Activated CD8-positive, alpha-beta memory T cell treated with anti-CD3 and anti-CD28 coated beads for 36 hours (primary cell): ENCODE data around the gene ARMH3. TPM values are rescaled to one million over a fixed set of nuclear protein-coding genes. Genes with fewer than 3 reads are reported as not detected.

Source experiments
- CTCF ChIA-PET: fragments of 350-600 bp; sonication (Branson Sonifier 250); formaldehyde crosslinking; loops from one replicate; lab custom pipeline; 2021; ENCODE audit warnings: antibody characterized with exemption; lab: Charles Lee
- POLR2A ChIA-PET: fragments of 350-600 bp; sonication (Branson Sonifier 250); formaldehyde crosslinking; loops from one replicate; lab custom pipeline; 2021; ENCODE audit warnings: antibody characterized with exemption; lab: Charles Lee
- total RNA-seq, 2 experiments: library from RNA; stranded (reverse); gene quantifications; one replicate each; pipeline ENCODE4 v1.2.3, GENCODE V29; 2021

Gene ARMH3
- total RNA-seq, 2 experiments from 2014 or later = 19.3 to 23.5 TPM

DNA sequence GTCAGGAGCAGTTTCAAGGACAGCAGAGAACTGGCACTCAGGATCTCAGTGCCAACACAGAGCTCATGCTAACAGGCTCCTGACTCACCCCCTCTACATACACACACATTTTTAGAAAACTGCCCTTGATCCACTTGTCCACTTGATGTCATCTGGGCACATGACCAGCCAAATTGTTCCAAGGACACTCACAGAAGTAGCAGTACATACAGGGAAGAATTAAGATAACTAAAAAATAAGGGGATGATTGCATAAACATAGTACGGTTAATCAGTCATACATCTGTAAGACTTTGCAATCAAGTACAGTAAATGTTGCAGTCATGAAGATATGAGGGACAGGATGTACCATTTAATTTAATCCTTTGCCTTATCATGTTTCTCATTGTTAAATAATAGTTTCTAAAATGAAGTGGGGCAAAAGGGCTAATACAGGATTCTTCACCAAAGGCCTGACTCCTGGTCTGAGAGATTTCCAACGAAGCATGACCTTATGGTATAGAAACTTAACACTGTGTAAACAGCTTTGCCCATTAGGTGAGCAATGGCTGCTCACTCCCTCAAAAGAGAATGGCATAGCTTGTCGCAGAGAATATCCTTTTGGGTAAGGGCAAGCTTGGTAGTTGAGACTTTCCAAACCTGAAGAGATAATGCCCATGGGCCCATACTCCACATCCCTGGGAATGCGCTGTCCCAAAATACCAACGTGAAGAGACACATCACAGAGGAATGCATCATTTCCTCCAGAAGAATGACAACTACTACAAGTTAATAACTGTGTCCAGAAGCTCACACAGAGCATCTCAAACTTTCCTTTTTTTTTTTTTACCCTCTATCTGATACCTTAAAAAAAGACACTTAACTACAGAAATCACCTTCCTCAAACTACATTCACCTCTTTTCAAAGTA is 94.1 kb downstream of the ARMH3 start:
- ChIA-PET POLR2A (no interaction called here), CTCF (interaction anchor here (0.7 to 0.9 kb wide), 2 partner anchors 72 to 114 kb away, joined by 4 to 5 read pairs; no protein-coding TSS in a partner anchor)

DNA sequence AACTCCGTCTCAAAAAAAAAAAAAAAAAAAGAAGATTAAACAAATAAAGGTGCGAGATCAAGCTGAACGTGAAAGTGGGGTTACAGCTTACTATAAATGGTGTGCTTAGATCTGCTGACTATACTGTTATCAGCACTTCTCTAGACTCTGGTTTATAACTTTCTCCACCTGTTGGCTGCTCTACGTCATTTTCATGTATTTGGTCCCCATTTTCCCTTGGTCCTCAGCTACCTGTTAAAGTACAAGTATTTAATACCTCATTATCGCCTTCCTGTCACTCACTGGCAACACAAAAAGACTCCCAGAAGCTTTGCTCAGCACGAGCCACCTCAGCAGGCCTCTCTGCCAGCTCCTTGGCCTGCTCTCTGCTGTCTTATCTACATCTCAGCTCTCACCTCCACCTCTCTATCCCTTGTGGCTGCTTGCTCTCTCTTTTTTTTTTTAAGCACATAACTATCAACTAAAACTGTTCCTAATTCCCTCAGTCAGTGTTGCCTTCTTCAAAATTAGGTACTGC is 95.0 kb downstream of the ARMH3 start:
- ChIA-PET CTCF (no interaction called here), POLR2A (no interaction called here)

GRCh38 chr10:101959346-101959916 is 96.5 kb downstream of the ARMH3 start:
- CTCF ChIA-PET = no interaction called here
- POLR2A ChIA-PET = no interaction called here

- ChIA-PET CTCF (no interaction called here), POLR2A (no interaction called here)
Observed at GRCh38 chr10:101958691-101959090, 97.3 kb downstream of the ARMH3 start.

GRCh38 chr10:101956898-101957297 is 99.1 kb downstream of the ARMH3 start:
- CTCF ChIA-PET = no interaction called here
- POLR2A ChIA-PET = no interaction called here

DNA sequence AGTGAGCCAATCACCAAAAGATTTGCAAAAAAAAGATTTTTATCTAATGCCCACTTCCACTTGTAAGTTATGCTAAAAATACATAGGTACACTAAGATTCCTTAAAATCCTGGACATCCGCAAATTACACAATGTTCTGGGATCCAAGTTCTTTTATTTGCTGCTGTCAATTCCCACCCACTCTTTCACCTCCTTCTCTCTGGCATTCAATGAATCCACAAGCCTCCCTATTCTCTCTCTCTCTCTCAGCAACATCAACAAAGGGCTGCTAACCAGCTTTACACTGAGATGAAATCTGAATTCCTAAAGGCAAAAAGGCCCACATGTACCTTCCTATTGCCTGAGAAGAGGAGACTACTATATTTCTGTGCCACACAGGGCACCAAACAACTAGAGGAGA is 99.9 kb downstream of the ARMH3 start:
- ChIA-PET POLR2A (no interaction called here), CTCF (interaction anchor here (1.3 kb wide), 1 partner anchor 116 kb away, joined by 3 read pairs; no protein-coding TSS in a partner anchor)

GRCh38 chr10:101952191-101952590 is 103.8 kb downstream of the ARMH3 start:
- CTCF ChIA-PET = no interaction called here
- POLR2A ChIA-PET = no interaction called here

DNA sequence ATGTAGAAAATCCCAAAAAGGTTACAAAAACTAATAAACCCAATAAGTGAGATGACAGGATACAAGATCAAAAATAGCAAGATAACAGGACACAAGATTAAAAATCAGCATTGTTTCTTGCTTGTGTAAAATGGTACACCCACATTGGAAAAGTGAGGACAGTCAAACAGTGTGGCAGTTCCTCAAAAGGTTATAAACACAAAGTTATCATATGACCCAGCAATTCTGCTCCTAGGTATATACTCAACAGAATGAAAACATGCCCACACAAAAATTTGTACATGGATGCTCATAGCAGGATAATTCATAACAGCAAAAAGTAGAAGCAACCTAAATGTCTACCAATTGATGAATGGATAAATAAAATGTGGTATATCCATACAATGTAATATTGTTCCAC is 105.8 kb downstream of the ARMH3 start:
- POLR2A ChIA-PET = no interaction called here
- CTCF ChIA-PET = no interaction called here

DNA sequence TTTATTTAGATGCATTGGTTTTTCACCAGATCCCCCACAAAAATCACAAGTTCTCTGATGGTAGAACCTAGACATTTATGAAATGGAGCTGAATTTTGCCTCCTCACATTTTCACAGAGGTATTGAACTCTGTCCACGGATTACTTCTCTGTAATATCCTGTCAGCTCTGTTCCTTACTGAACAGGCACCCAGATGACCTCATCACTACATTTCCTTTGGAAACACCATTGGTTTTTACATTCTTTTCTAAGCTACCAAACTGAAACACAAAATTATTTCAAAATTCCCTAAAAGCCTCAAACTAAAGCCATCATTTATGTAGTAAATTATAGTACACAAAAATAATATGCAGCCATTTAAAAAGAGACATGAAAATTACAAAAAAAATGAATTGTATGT is 114.1 kb downstream of the ARMH3 start:
- CTCF ChIA-PET = interaction anchor here (0.7 kb wide), 1 partner anchor 87 kb away, joined by 3 read pairs; no protein-coding TSS in a partner anchor
- POLR2A ChIA-PET = interaction anchor here (0.5 kb wide), 1 partner anchor 11 kb away, joined by 10 read pairs; no protein-coding TSS in a partner anchor

GRCh38 chr10:101940916-101941315 is 115.1 kb downstream of the ARMH3 start:
- ChIA-PET CTCF (interaction anchor here (0.6 kb wide), 1 partner anchor 111 kb away, joined by 3 read pairs; no protein-coding TSS in a partner anchor), POLR2A (no interaction called here)

DNA sequence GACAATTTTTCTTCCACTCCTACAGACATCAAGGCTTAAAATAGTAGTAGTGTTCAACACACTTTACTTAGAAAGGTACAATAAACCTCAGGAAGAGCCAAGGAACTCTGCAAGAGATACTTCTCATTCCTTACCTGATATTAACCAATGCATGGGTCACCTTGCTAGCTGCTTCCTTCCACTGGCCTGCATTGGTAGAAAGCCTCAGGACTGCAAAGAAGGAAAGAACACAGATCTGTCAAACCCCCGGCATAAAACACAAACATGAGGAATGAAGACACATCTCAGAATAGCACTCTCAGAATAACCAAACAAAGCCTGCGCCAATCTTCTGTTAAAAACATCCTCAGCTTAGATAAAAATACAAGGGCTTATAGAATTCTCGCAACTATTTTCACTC is 116.2 kb downstream of the ARMH3 start:
- ChIA-PET POLR2A (no interaction called here), CTCF (no interaction called here)

DNA sequence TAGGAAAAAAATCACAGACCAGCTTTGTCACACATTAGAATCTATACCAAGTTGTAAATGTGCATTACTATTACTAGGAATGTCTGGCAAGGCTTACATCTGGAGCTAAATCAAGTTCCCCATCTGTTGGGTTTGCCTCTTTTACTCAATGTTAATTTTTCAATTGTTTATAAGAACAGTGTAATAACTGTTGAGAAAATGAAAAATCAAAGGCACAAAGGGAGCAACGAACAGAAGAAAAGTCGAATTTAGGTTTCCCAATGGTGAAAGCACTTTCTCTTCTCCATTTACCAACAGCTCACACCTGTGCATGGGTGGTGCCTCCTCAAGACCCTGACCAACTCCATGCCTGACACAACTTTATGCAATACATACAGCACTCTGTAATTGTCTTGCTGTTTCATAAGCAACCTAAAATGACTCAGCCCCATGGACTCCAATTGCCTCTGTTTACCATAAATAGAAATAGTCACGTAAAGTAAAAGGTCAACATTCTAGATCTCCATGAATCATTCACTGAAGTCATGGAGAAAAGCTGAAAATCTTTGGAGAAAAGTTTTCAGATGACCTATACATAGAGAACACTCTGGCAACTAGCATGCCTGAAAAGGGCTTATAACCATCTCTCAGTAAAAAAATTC is 116.8 kb downstream of the ARMH3 start:
- POLR2A ChIA-PET = no interaction called here

DNA sequence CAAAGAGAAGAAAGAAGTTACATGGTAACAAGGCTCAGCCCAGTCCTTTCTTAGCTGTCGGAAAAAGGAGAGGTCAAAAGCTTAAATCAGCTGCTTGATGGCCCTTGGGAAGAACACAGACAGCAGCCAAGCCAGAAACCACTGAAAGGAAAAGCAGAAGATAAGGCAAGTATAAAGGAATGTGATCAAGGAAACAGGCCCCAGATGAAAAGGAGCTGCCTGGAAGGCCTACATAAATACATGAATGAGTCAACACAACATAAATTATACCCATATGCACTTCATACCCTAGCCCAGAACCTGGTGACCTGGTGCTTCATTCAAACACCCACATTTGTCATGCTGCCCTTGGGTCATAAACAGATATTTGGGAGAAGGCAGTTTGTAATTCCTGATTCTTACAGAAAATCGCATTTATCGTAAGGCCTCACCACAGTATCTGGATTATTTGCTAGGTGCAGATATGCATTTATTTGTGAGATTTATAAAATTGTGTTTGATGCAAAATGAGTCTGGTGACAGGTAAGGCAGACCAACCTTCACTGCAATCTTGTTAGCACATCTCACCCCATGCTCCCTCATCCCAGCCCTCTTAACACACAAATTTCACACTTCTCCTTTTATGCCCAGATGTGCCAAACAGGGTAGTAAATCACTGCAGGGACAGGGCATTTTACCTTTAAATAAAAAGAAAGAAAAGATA is 117.5 kb downstream of the ARMH3 start:
- POLR2A ChIA-PET = no interaction called here
- CTCF ChIA-PET = no interaction called here

More for the DNA sequence above, 116.8 kb downstream of the ARMH3 start:
- CTCF ChIA-PET = no interaction called here

GRCh38 chr10:101935431-101935830 is 120.5 kb downstream of the ARMH3 start:
- CTCF ChIA-PET = no interaction called here
- POLR2A ChIA-PET = no interaction called here

GRCh38 chr10:101934686-101935305 is 121.2 kb downstream of the ARMH3 start:
- ChIA-PET CTCF (no interaction called here), POLR2A (no interaction called here)

GRCh38 chr10:101933976-101934375 is 122.0 kb downstream of the ARMH3 start:
- ChIA-PET CTCF (interaction anchor here (1.3 kb wide), 1 partner anchor 21 kb away, joined by 5 read pairs; no protein-coding TSS in a partner anchor), POLR2A (no interaction called here)

GRCh38 chr10:101932183-101932582 is 123.8 kb downstream of the ARMH3 start:
- POLR2A ChIA-PET = no interaction called here
- CTCF ChIA-PET = no interaction called here

DNA sequence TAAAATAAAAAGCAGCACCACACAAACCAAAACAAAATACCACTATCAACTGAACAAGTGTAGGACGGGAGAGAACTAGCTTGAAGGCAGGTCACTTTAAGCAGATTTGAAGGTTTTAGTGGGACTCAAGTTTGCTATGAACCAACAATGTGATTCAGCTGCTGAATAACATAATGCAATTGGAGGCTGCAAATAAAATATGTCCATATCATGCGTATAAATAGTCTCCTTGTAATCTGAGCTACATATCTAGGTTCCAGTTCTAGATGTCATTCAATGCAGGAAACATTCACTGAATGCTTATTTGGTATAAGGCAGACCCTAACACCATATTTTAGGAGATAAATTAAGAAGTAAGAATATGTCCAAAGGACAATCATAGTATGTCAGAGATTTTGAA is 130.9 kb downstream of the ARMH3 start:
- POLR2A ChIA-PET = no interaction called here
- CTCF ChIA-PET = interaction anchor here (0.8 to 0.9 kb wide), 2 partner anchors 14 to 85 kb away, joined by 3 read pairs; no protein-coding TSS in a partner anchor

DNA sequence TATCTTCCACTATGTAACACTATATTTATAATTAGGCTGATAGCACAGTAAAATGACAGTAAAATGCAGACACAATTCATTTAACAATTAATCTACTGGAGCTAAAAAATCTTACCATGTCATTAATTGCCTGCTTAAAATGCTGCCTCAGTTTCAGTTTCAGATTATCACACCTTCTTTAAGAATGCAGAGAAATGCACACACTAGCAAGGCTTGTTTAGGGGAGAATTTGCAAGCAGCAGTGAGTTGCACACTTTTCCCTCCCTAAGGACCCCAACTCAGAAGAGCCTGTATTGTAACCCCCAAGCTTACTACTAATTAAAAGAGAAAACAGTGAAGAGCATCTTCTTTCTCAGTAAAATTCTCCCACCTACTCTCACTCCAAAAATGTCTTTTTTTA is 132.7 kb downstream of the ARMH3 start:
- ChIA-PET CTCF (no interaction called here), POLR2A (no interaction called here)
